Measurements from ENCODE around the gene OR7C1.
"Not testable (repeated sequence)": the region's sequence is repeated elsewhere in the genome, so short reads cannot be mapped to it uniquely, and the experiment has no call there.

Gene OR7C1

GRCh38 chr19:14835011-14835410, at the start of gene OR7C1, which contains the start of gene OR7A5:
OR7C1 (minus strand) TSS chr19:14835185; CDS start chr19:14800136, 35,049 bp downstream.
OR7A5 (minus strand) TSS chr19:14835185; CDS start chr19:14828241, 6,944 bp downstream.
- DNase-seq (ENCODE audit: low read depth in 2 of 2) = no peak

GRCh38 chr19:14871619-14872230, 36.7 kb upstream of the OR7C1 start:
- DNase-seq (ENCODE audit: low read depth in 2 of 2) = no peak

- DNase-seq (ENCODE audit: low read depth in 2 of 2) = no peak
Measured at GRCh38 chr19:14868497-14868896, 33.5 kb upstream of the OR7C1 start.

- DNase-seq (ENCODE audit: low read depth in 2 of 2) = no peak
Measured at GRCh38 chr19:14848822-14849221, 13.8 kb upstream of the OR7C1 start, which contains the start of gene OR7A10. OR7A10 (minus strand) TSS chr19:14848922; CDS start chr19:14841877, 7,045 bp downstream.

GRCh38 chr19:14843578-14843977, 8.6 kb upstream of the OR7C1 start:
- no peak for DNase-seq (ENCODE audit: low read depth in 2 of 2)

- DNase-seq (ENCODE audit: low read depth in 2 of 2) = no peak
Measured at GRCh38 chr19:14843169-14843568, 8.2 kb upstream of the OR7C1 start.

GRCh38 chr19:14840206-14840605, 5.2 kb upstream of the OR7C1 start:
- DNase-seq (ENCODE audit: low read depth in 2 of 2) = no peak

GRCh38 chr19:14837391-14837790, 2.4 kb upstream of the OR7C1 start:
- DNase-seq (ENCODE audit: low read depth in 2 of 2) = no peak

GRCh38 chr19:14830702-14831101, 4.3 kb downstream of the OR7C1 start:
- DNase-seq (ENCODE audit: low read depth in 2 of 2) = no peak

- DNase-seq (ENCODE audit: low read depth in 2 of 2) = no peak
Measured at GRCh38 chr19:14826006-14826405, 9.0 kb downstream of the OR7C1 start.

GRCh38 chr19:14821937-14822336, 13.0 kb downstream of the OR7C1 start:
- DNase-seq (ENCODE audit: low read depth in 2 of 2) = no peak

GRCh38 chr19:14818588-14818987, 16.4 kb downstream of the OR7C1 start:
- no peak for DNase-seq (ENCODE audit: low read depth in 2 of 2)

- no peak for DNase-seq (ENCODE audit: low read depth in 2 of 2)
Measured at GRCh38 chr19:14817052-14817451, 17.9 kb downstream of the OR7C1 start.

- no peak for DNase-seq (ENCODE audit: low read depth in 2 of 2)
Measured at GRCh38 chr19:14814982-14815652, 19.9 kb downstream of the OR7C1 start.

GRCh38 chr19:14809272-14810057, 25.5 kb downstream of the OR7C1 start:
- no peak for DNase-seq (ENCODE audit: low read depth in 2 of 2)

- no peak for DNase-seq (ENCODE audit: low read depth in 2 of 2)
Measured at GRCh38 chr19:14804765-14805164, 30.2 kb downstream of the OR7C1 start.

- no peak for DNase-seq (ENCODE audit: low read depth in 2 of 2)
Measured at GRCh38 chr19:14798760-14799159, 36.2 kb downstream of the OR7C1 start.

- DNase-seq (ENCODE audit: low read depth in 2 of 2) = no peak
Measured at GRCh38 chr19:14796021-14796420, 39.0 kb downstream of the OR7C1 start.

- no peak for DNase-seq (ENCODE audit: low read depth in 2 of 2)
Measured at GRCh38 chr19:14795078-14795721, 39.8 kb downstream of the OR7C1 start.

GRCh38 chr19:14792250-14792649, 42.7 kb downstream of the OR7C1 start:
- not testable (repeated sequence) for DNase-seq (ENCODE audit: low read depth in 2 of 2)

GRCh38 chr19:14786421-14786851, 48.5 kb downstream of the OR7C1 start:
- DNase-seq (ENCODE audit: low read depth in 2 of 2) = no peak
